GM18526 (cell line): ENCODE results near the gene TNFSF15.

Experiments used
- POLR2A ChIP-seq: IDR thresholded peaks from 3 replicates; pipeline ENCODE4 v1.6.1; 2011; ENCODE audit not compliant: insufficient read length; ENCODE audit errors: extremely low read depth

Gene TNFSF15

DNA sequence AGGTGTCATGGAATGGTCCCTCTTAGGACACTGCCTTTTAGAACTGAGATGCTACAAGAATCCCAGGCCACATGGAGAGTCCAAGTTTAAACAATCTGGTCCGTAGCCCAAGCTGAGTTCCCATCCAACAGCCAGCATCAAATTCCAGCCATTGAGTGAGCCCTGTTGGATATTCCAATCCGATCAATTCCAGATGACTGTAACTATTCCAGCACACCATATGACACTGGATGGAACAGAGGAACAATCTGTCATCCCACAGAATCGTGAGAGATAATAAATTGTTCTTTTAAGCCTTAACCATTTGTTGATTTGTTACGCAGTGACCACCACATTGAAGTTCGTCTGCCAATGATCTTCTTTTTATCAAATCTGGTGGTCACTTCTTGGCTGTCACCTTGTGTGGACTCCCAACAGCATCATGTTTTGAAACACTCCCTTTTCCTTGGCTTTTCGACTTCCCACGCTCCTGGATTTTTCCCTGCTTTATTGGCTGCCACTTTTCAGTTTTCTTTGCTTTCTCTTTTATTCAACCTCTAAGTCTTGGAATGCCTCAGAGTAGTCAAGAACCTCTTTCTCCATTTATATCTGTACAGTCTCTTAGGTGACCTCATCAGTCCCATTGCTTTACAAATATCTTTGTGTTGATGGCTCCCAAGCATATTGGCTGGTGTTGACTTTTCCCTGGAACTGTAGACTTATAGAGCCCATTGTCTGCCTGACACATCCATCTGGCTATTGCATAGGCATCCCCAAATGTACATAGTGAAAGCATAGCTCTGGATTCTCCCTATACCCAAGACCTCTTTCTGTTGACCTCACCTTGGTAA, 46.1 kb downstream of the TNFSF15 start:
- no peak for TF ChIP-seq POLR2A

DNA sequence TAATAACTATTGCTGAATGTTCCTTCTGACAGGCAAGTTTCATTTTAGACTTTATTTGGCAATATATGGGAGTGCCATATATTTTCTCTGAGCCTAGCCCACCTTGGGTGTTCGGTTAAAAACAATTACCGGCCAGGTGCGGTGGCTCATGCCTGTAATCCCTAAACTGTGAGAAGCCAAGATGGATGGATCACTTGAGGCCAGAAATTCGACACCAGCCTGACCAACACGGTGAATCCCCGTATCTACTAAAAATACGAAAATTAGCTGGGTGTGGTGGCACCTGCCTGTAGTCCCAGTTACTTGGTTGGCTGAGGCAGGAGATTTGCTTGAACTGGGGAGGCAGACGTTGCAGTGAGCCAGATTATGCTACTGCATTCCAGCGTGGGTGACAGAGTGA, 47.9 kb downstream of the TNFSF15 start:
- TF ChIP-seq POLR2A, result no peak

DNA sequence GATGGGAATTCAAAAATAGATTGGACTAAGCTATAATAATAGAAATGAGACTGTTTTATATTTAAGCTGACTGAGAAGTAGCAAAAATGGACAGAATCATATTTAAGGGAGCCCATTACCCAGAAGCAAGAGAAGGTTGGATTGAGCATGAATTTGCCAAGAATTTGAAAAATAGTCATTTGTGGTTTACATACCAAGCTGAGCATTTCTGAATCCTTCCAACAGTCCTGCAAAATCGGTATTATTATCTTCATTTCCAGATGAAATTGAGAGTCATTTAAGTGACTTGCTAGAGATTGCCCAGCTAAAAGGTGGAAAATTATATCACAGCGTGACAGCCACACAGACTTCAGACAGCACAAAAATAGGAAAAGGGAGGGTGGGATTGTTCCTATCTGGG, 48.4 kb downstream of the TNFSF15 start:
- no peak for TF ChIP-seq POLR2A

DNA sequence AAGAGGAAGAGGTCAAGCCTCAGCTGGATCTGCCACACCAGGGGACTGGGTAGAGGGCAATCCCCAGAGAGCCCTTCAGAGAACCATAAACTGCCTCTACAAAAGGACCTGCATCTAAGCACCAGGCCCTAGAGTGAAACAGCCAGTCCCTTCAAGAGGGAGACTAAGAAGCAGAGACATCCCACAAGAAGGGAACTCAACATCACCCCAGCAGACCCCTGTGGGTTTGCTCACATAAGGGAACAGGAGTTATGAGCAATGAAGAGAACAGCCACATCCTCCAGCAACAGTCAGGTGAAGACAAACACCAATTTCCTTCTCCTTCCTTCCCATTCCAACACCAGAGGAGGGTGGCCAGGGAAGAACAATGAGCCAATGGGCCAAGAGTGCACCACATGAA, 48.9 kb downstream of the TNFSF15 start:
- no peak for TF ChIP-seq POLR2A

DNA sequence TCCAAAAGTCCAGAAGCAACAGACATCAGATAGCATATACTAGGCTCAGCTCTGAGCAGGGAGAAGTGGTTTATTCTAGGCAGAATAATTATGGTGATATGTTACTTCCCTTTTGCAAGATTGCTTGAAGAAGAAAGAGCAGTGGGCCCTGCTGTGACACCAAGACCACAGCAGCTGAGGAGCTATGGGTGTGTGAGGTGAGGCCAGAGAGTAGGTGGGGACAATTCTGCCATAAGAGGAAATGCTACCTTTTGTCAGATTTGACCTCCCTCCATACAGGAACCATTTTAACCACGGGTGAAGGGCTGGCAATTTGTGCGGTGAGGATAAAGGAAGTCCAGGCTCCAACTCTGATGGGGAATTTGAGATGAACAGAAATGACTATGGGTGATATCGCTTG, 51.3 kb downstream of the TNFSF15 start:
- no peak for TF ChIP-seq POLR2A

DNA sequence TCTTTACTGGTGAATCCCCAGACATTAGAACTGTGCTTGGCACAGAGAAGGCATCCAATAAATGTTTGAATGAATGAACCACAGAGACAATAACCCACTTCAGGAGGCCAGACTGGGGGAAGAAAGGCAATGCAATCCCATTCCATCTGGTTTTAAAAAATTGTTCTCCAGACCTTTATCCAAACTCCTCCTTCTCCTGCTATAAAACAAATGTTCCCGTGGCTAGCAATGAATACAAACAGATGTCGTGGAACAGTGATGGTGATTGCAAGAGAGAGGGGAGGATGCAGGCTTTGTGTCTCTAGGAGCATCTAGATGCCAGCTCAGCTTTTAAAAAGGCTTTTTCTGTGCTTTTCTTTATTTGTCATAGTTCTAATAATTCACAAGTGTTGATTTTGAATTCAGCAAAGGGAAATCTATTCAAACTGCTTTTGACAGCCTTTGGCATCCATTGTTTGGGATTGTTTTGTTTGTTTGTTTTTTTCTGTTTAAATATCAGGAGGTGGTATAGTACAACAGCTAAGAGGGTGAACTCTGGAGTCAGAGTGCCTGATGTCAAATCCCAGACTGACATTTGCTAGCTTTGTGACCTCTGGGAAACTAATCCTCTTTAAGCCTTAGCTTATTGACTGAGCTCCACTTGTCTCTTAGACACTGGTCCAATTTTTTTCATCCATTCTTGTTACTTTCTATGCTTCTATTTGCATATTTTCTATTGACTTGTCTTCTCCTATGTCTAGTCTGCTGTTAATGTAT, 59.1 kb downstream of the TNFSF15 start:
- no peak for TF ChIP-seq POLR2A

DNA sequence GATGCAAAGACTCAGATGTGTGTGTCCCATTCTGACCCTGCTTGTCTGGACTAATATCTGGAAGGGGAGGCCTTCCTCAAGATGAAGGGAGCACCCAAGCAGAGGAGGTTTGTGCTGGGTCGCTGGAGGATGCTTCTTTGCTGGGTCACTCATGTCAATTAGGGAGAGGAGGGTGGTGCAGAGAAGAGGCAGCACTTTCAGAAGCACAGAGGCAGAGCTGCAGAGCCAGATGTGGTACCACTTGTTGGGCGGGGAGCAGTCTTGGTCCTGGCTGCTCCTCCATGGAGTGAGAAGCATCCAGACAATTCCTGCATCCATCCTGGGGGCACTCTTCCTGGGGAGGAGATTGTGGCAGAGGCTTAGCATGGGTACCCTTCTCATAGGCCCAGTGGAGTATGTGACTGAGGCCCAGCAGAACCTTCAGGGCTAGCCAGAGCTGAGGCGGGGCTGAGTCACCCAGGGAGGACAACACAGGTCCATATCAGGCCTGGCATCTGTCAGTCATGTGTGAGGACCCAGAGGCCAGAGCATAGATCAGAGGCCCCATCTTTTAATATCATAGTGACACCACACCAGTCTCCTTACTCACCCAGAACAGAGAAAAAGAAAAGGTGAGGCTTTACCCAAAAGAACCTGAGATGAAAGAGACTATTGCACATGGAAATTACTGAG, 59.8 kb downstream of the TNFSF15 start:
- TF ChIP-seq POLR2A, result no peak

DNA sequence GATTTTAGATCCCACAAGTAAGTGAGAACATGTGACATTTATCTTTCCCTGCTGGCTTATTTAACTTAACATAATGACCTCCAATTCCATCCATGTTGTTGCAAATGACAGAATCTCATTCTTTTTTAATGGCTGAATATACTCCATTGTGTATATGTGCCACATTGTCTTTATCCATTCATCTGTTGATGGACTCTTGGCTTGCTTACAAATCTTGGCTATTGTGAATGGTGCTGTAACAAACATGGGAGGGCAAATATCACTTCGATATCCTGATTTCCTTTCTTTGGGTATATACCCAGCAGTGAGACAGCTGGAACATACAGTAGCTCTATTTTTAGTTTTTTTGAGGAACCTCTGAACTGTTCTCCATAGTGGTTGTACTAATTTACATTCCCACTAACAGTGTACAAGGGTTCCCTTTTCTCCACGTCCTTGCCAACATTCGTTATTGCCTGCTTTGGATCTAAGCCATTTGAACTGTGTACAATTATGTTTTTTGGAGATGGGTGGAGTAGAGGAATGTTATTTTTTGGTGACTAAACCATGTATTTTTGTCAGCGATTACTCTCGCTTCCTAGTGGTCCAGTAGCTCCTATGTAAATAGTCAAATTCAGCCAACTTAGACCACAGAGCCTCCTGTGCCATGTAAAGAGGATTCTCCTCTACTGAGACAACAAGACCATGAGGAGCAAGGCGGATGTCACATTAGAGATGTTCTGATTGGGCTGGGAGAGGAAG, 60.6 kb downstream of the TNFSF15 start:
- TF ChIP-seq POLR2A, result no peak

DNA sequence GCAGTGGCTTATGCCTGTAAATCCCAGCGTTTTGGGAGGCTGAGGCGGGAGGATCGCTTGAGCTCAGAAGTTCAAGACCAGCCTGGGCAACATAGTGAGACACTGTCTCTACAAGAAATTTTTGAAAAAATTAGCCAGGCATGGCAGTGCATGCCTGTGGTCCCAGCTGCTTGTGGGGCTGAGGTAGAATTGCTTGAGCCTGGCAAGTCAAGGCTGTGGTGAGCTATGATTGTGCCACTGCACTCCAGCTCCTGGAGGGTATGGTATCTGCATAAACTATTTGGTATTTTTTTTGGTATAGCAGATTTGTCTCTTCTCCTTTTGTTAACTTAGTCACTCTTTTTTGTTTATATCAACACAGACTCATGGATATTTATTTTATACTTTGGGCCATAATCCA, 62.4 kb downstream of the TNFSF15 start:
- TF ChIP-seq POLR2A, result no peak

DNA sequence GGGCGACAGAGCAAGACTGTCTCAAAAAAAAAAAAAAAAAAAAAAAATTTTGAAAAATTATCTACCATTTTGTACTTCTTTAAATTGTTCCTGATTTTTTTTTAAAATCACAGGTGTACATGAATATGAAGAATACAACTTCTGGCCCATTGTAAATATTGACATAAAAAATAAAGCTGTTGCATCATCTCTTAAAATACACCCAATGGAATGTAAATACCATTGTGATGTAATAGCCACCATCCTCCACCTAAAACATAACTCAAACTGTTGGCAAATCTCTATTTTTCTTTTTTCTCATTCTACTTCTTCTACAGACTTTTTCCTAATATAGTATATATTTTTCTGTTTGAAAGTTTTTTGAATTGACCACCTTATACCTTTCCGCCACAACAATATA, 62.9 kb downstream of the TNFSF15 start:
- no peak for TF ChIP-seq POLR2A

DNA sequence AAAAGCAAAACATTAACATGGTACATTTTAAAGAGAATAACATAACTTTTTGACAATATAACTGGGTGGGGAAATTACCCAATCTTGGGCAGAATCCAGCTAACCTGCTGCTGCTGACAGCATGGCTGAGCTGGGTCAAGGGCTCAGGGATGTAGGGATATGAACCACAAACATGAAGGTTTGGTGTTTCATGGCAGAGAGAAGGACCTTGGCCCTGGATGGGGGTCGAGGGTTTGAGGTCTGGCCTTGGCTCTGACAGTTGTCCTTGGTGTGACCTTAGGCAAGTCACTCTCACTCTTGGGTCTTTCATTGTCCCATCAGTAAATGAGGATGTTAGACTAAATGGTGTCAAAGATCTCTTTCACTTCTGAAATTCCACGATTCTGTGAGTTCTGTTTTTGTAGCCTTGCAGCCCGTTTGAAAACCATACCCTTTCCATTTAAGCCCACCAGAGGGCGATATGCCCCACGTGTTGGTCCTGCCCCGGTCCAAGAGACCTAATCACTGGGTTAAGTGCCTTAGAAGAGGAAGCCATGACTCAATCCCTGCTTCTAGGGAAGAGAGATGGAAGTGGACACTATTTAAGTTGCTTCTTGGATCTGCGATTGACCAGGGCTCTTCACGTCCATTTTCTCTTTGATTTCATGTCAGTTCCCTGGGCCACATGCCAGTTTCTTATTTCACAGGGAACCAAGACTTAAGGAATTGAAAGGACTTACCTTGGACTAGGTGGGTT, 67.1 kb downstream of the TNFSF15 start:
- no peak for TF ChIP-seq POLR2A

DNA sequence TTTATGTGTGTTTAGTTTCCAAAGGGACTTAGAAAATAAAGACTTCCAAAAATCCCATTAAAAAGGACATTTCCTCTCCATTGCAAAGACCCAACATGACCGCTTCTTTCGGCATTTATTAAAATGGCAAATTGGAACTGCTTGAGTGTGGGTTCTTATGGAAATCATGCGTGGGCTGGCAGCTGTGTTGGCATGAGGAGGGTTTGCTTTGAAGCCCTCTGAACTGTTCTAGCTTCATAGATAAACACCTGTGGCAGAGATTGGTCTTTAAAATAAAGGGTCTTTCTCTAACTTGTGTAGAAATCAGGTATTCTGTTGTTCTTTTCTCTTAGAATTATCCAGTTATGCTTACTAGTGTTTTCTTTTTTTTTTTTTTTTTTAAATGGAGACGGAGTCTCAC, 68.0 kb downstream of the TNFSF15 start:
- TF ChIP-seq POLR2A, result no peak

DNA sequence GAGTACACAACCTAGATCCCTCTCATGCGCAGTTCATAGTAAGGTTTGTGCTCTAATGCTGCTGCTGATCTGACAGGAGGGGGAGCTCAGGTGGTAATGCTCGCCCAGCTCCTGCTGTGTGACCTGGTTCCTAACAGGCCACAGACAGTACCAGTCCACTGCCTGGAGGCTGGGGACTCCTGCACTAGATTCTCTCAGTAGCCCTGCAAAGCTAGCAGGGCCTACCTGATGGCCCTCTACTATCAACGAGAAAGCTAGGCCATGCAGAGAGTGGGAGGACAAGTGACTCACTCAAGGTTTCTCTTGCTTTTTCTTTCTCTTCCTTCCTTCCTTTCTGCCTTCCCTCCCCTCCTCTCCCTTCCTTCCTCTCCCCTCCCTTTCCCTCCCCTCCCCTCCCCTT, 68.7 kb downstream of the TNFSF15 start:
- no peak for TF ChIP-seq POLR2A

DNA sequence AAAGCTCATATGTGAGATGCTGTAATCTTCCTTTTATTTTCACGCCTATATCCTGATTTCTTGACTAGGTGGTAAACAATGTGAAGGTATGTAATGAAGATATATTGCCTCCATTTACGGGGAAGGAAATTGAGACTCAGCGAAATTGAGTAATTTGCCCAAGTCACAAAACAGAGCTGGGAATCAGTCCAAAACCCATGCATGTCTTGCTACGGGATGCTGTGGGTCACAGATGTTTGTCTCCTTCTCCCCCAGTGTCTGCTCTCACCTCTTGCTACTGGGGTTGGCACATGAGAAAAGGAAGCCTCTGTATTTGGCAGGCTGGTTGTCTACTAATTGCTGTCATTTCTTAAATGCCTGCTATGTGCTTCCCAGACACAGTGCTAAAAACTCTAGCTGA, 70.1 kb downstream of the TNFSF15 start:
- TF ChIP-seq POLR2A, result no peak
